Retina (tissue), 1 donor: ENCODE measurements around the gene SUSD4.
"Not testable (repeated sequence)": the region's sequence is repeated elsewhere in the genome, so short reads cannot be mapped to it uniquely, and the experiment has no call there.

Experiments used
- DNase-seq: peaks from one replicate; pipeline ENCODE4 v3.0.0-alpha.2; 2016

The SUSD4 gene

GRCh38 chr1:223363856-223364684 lies at the start of gene SUSD4:
SUSD4 (minus strand) TSS chr1:223364176; CDS start chr1:223363425, 751 bp downstream.
- peak; percentile 88 for DNase-seq

GRCh38 chr1:223413216-223413615 lies 49.2 kb upstream of the SUSD4 start:
- DNase-seq: no peak

- no peak for DNase-seq
These were observed 47.7 kb upstream of the SUSD4 start for GRCh38 chr1:223411710-223412109.

- DNase-seq: no peak
These were observed 47.3 kb upstream of the SUSD4 start for GRCh38 chr1:223411309-223411708.

GRCh38 chr1:223410036-223410435 lies 46.1 kb upstream of the SUSD4 start:
- DNase-seq: no peak

- no peak for DNase-seq
These were observed 41.5 kb upstream of the SUSD4 start for GRCh38 chr1:223405507-223405906.

GRCh38 chr1:223403184-223403815 lies 39.3 kb upstream of the SUSD4 start:
- DNase-seq: no peak

- DNase-seq: no peak
These were observed 38.8 kb upstream of the SUSD4 start for GRCh38 chr1:223402790-223403142.

- DNase-seq: no peak
These were observed 38.2 kb upstream of the SUSD4 start for GRCh38 chr1:223401873-223402789.

- DNase-seq: not testable (repeated sequence)
These were observed 35.4 kb upstream of the SUSD4 start for GRCh38 chr1:223399393-223399792.

GRCh38 chr1:223394706-223395105 lies 30.7 kb upstream of the SUSD4 start:
- DNase-seq: no peak

GRCh38 chr1:223394242-223394641 lies 30.3 kb upstream of the SUSD4 start:
- DNase-seq: no peak

GRCh38 chr1:223393275-223394214 lies 29.6 kb upstream of the SUSD4 start, which contains the start of gene CCDC185:
CCDC185 (plus strand) TSS chr1:223393415; CDS start chr1:223393476, 61 bp downstream.
- peak; percentile 67 for DNase-seq

DNA sequence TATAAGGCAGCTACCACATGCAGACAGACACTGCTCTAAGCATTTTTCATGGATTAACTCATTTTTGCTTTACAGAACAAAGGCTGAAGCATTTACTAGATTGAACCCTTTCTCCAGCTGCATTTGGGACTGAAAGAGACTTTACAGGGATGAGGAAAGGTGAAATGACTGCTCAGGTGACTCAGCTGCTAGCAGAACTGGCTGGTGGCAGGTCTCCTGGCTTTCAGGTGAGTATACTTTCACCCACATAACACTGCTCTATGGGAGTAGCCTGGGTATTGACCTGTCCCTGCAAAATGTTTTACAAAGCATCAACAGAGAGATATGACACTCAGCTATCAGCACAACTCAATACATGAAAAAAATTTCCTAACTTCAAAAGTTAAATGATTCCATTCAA lies 26.6 kb upstream of the SUSD4 start:
- no peak for DNase-seq

- no peak for DNase-seq
These were observed 22.0 kb upstream of the SUSD4 start for GRCh38 chr1:223386013-223386412.

GRCh38 chr1:223378754-223379153 lies 14.8 kb upstream of the SUSD4 start:
- DNase-seq: no peak

DNA sequence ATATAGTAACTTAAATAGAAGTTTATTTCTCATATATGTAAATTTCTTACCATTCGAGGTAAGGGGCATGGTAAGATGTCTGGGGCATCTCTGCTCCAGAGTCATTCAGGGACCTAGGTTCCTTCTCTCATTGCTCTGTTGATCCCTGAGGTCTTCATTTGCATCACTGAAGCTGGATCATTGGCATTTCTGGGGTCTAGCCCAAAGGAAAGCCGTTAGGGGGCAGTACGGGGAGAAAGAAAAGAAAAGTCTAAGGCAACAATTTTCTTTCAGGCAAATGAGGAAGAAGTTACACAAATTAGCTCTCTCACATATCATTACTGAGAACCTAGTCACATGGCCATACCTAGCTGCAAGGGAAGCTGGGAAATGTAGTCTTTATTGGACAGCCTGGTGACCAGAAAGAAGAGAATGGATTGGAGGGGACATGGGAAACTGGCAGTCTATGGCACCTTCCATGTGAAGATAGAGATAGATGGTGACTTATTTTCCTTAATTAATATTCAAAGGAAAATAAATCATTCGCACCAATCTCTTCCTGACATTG lies 10.2 kb upstream of the SUSD4 start:
- no peak for DNase-seq

- DNase-seq: peak; percentile 64
These were observed 858 bp upstream of the SUSD4 start for GRCh38 chr1:223364685-223365382.

- DNase-seq: peak; percentile 82
These were observed 720 bp downstream of the SUSD4 start for GRCh38 chr1:223363057-223363855.

- no peak for DNase-seq
These were observed 5.2 kb downstream of the SUSD4 start for GRCh38 chr1:223358826-223359225.
